ENCODE measurements around the gene TOP3B. TPM values are rescaled to one million over a fixed set of nuclear protein-coding genes. Genes with fewer than 3 reads are reported as not detected.

Gene TOP3B
- total RNA-seq, 1 experiment from 2014 or later = 68.6 TPM

- TF ChIP-seq RELA (CRISPR knock-in tag; IDR thresholded peaks at IDR 0.05; ENCODE audit: borderline replicate concordance) (no peak), MAX (CRISPR knock-in tag; IDR thresholded peaks at IDR 0.05) (peak; percentile 90), ZNF416 (CRISPR knock-in tag; IDR thresholded peaks at IDR 0.05) (no peak), RORB (CRISPR knock-in tag; IDR thresholded peaks at IDR 0.05) (no peak), MYBL2 (CRISPR knock-in tag; IDR thresholded peaks at IDR 0.05) (0 out of 2 replicates have a peak, but pooled peaks have one; percentile 45), CTCF (IDR thresholded peaks at IDR 0.05) (peak; percentile 100), E2F5 (CRISPR knock-in tag; IDR thresholded peaks at IDR 0.05) (peak; percentile 63; the same call in 1 of the 2 replicates), ZBTB43 (CRISPR knock-in tag; IDR thresholded peaks at IDR 0.05) (peak; percentile 80; the same call in 1 of the 2 replicates), ZNF232 (CRISPR knock-in tag; IDR thresholded peaks at IDR 0.05) (peak; percentile 87; the same call in 1 of the 2 replicates), IRF1 (CRISPR knock-in tag; IDR thresholded peaks at IDR 0.05) (no peak), PREB (CRISPR knock-in tag; IDR thresholded peaks at IDR 0.05; ENCODE audit: borderline replicate concordance) (no peak), ATF3 (CRISPR knock-in tag; conservative IDR thresholded peaks at IDR 0.05) (no peak), ZMAT4 (CRISPR knock-in tag; IDR thresholded peaks at IDR 0.05) (no peak), ZNF281 (CRISPR knock-in tag; IDR thresholded peaks at IDR 0.05) (0 out of 2 replicates have a peak, but pooled peaks have one; percentile 42), SP1 (CRISPR knock-in tag; conservative IDR thresholded peaks at IDR 0.05) (peak; percentile 78), IRF2 (CRISPR knock-in tag; IDR thresholded peaks at IDR 0.05; ENCODE audit: borderline replicate concordance, low read depth) (no peak), FOXJ3 (CRISPR knock-in tag; IDR thresholded peaks at IDR 0.05; ENCODE audit: borderline replicate concordance) (no peak), ARID4B (CRISPR knock-in tag; IDR thresholded peaks at IDR 0.05; ENCODE audit: borderline replicate concordance) (peak; percentile 87; the same call in 1 of the 2 replicates), KAT7 (CRISPR knock-in tag; IDR thresholded peaks at IDR 0.05; ENCODE audit: borderline replicate concordance) (no peak), JAZF1 (CRISPR knock-in tag; IDR thresholded peaks at IDR 0.05) (no peak), SOX15 (CRISPR knock-in tag; IDR thresholded peaks at IDR 0.05) (no peak), FOXK1 (CRISPR knock-in tag; IDR thresholded peaks at IDR 0.05) (peak; percentile 78; the same call in 1 of the 2 replicates)
Measured at GRCh38 chr22:21938071-21938822, 44.3 kb downstream of the TOP3B start (continued).
